Jurkat, Clone E6-1 (cell line): ENCODE results near the gene SULT2B1.

Experiments used
- DNase-seq: peaks from one replicate; pipeline ENCODE4 v3.0.0-alpha.2; 2011; ENCODE audit warnings: low read depth, low spot score
- H3K4me3 ChIP-seq: 2 replicates; pipeline ENCODE4 v1.5.1; 2011; ENCODE audit warnings: mild to moderate bottlenecking, low read length, control low read depth, moderate library complexity

SULT2B1 gene

DNA sequence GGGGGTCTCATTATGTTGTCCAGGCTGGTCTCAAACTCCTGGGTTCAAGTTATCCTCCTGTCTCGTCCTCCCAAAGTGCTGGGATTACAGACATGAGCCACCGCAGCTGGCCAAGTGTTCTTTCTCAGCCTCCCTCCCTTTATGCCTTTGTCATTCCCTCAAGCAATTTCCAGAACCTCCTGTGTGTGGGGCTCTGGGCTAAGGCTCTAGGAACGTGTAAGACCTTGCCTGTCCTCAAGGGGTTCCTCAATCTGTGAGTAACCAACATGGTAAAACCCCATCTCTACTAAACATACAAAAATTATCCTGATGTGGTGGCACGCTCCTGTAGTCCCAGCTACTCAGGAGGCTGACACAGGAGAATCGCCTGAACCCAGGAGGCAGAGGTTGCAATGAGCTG, 39.0 kb downstream of the SULT2B1 start:
- DNase-seq = no peak

DNA sequence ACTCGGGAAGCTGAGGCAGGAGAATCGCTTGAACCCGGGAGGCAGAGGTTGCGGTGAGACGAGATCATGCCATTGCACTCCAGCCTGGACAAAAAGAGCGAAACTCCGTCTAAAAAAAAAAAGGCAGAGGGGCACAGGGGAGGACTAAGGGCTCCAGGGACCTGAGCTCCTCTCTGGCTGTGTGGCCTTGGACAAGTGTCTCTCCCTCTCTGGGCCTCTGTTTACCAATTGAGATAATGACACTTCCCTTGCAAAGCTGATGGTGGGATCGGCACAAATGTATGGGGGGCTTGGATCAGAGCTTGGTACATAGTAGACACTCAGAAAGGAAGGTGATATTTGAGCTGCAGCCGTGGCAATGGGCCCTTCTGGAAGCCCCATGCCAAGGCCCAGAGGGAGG, 43.2 kb downstream of the SULT2B1 start:
- H3K4me3 ChIP-seq = no peak overlapping the region
- DNase-seq = no peak

More for the DNA sequence above, 39.0 kb downstream of the SULT2B1 start:
- no peak overlapping the region for H3K4me3 ChIP-seq

DNA sequence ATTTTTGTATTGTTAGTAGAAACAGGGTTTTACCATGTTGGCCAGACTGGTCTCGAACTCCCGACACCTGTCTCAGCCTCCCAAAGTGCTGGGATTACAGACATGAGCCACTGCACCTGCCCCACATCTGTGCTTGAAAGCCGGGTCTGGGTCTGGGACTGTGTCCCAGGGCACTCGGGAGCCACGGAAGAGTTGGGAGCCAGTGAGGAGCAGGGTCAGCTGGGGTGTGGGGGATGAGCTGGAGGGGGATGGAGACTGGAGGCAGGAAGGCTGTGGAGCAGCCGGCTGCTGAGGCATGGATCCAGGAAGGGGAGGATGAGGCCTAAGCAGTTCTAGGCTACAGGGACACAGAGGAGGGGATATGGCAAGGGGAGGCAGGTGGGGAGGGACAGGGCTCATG, 43.9 kb downstream of the SULT2B1 start:
- no peak for DNase-seq
- H3K4me3 ChIP-seq = no peak overlapping the region

DNA sequence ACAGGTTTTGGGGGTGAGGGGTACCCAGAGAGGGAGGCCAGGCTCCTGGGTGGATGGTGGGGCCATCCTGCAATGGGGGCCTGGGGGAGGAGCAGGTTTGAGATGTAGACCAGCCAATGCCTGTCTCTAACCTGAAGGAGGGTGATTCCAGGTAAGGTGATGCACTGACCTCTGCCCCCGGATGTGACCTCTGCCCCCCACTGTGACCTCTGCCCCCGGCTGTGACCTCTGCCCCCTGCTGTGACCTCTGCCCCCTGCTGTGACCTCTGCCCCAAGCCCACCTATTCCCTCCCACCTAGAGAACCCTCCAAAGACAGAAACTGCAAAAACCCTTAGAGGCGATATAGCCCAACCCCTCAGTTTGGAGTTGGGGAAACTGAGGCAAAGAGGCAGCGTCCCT, 44.3 kb downstream of the SULT2B1 start:
- no peak for DNase-seq

DNA sequence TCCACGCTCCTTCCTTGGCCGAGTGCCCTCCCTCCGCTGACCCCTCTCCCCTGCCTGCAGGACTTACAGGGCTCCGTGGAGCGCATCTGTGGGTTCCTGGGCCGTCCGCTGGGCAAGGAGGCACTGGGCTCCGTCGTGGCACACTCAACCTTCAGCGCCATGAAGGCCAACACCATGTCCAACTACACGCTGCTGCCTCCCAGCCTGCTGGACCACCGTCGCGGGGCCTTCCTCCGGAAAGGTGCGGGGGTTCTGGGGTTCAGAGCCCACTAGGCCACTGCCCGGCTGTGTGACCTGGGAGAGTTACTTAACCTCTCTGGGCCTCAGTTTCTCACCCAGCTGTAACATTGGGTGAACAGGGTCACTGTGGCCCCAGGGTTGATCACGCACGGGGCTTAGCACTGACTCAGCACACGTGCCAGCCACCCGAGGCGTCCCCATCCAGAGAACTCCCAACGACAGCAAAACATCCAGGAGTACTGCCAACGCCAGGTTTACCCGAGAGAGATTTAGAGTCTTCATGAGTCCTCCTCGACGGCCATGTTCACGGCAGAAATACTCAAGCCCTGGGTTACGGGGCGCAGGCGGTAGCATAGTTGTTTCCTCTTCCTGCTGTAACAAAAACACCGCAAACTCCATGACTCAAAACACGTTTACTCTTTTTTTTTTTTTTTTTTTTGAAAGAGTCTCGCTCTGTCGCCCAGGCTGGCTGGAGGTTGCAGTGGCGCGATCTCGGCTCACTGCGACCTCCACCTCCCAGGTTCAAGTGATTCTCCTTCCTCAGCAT, 44.9 kb downstream of the SULT2B1 start:
- no peak overlapping the region for H3K4me3 ChIP-seq
- DNase-seq = no peak

More for the DNA sequence above, 44.3 kb downstream of the SULT2B1 start:
- no peak overlapping the region for H3K4me3 ChIP-seq

DNA sequence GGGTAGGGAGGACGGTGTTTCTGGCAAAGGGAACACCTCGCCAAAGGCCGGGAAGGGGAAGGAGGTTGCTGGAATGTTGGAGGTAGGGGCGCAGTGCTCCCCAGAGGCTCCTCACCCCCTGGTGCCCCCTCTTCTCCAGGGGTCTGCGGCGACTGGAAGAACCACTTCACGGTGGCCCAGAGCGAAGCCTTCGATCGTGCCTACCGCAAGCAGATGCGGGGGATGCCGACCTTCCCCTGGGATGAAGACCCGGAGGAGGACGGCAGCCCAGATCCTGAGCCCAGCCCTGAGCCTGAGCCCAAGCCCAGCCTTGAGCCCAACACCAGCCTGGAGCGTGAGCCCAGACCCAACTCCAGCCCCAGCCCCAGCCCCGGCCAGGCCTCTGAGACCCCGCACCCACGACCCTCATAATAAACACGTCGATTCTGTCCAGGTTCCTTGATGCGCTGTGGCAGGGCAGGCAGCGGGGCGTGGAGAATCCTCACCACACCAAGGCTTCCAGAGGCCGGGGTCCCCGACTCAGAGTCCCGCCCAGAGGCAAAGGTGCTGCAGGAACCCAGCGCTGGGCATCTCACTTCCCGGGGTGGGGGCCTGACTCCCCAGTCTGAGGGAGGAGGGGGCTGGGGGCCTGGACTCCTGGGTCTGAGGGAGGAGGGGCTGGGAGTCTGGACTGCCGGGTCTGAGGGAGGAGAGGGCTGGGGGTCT, 47.2 kb downstream of the SULT2B1 start:
- no peak for DNase-seq
- H3K4me3 ChIP-seq = no peak overlapping the region

DNA sequence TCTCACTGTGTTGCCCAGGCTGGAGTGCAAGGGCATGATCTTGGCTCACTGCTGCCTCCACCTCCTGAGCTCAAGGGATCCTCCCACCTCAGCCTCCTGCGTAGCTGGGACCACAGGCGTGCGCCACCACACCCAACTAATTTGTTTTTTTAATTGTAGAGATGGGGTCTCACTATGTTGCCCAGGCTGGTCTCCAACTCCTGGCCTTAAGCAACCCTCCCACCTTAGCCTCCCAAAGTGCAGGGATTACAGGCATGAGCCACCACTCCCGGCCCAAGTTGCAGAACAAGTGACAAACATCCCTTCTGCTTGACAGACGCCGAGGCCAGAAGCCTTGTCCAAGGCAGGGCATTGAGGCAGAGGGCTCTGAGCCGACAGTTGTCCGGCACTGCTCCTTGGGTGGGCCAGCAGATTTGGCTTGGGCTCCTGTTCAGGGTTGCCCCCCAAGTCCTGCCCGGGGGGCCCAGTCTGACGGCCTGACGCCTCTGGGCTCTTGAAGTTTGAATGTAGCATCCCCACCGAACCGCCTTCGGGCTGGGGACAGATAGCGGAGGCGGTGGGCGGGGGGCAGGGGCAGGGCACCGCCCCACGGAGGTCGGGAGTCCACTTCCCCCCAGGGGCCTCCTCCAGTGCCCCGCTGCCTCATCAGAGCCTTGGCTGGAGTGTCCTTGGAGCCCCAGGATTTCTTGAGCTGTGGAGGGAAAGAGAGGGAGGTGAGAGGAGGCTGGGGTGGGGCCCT, 48.9 kb downstream of the SULT2B1 start:
- no peak overlapping the region for H3K4me3 ChIP-seq
- DNase-seq = no peak

DNA sequence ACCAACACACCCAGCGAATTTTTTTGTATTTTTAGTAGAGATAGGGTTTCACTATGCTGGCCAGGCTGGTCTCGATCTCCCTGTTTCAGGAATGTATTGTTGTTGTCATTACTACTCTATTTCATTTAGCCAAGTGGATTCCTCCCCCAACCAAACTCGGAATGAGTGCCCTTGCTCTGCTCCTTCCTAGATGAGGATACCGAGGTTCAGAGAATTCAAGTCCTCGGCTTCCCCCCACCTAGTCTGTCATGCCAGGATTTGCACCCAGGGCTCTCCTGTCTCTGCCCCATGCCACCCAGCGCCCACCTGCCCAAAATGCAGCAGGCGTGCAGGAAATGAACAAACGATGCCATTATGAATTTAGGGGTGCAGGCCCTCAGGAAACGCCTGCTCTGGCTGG, 51.0 kb downstream of the SULT2B1 start:
- DNase-seq = no peak

DNA sequence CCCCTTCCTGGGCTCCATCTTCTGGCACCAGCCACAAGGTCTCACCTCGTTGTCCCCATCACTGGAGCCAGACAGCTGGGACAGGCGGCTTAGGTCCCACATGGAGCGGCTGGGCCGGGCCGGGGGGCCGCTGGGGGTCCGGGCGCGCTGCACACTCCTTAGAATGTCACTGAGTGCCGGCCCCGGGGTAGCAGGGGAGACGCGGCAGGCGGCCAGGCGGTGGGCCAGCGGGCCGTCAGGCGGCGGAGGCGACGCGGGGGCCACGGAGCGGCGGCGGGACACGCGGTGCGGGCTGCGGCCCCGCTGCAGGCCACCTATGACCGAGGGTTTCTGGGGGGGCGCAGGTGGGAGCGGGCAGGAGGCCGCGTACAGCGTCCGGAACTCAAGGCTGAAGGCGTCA, 51.5 kb downstream of the SULT2B1 start:
- H3K4me3 ChIP-seq = no peak overlapping the region
- DNase-seq = no peak

More for the DNA sequence above, 51.0 kb downstream of the SULT2B1 start:
- H3K4me3 ChIP-seq = no peak overlapping the region

DNA sequence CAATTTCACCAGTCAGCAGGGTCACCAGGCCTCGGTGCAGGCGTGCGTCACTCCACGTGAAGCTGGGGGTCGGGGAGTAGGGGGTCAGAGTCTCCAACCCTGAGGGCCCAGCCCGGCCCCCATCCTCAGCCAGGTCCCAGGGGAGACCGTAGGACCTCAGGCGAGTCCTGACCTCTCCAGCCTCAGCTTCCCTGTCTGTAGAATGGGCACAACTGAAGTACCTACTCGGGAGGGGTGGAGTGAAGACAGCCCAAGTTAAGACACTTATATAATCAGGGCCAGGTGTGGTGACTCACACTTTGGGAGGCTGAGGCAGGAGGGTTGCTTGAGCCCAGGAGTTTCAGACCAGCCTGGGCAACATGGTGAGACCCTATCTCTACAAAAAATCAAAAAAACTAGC, 51.9 kb downstream of the SULT2B1 start:
- H3K4me3 ChIP-seq = no peak overlapping the region
- no peak for DNase-seq

DNA sequence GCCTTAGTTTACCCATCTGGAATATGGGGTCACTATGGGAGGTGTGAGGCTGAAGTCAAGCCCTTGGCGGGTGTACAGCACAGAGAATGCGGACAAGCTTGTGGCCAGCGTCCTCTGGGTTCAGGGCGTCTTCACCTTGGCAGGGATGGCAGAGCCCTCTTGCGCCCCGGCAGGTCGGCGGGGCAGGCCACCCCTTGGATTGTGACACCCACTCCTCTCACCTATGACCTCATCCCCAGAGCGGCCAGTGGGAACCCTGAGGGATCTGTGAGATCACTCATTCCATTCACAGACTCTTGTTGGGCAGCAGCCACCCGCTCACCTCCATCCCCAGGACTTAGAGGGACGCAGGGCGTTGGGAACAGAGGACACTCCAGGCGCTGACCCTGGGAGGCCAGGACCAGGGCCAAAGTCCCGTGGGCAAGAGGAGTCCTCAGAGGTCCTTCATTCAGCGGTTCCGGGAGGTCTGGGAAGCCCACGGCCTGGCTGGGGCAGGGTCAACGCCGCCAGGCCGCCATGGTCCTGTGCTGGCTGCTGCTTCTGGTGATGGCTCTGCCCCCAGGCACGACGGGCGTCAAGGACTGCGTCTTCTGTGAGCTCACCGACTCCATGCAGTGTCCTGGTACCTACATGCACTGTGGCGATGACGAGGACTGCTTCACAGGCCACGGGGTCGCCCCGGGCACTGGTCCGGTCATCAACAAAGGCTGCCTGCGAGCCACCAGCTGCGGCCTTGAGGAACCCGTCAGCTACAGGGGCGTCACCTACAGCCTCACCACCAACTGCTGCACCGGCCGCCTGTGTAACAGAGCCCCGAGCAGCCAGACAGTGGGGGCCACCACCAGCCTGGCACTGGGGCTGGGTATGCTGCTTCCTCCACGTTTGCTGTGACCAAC, 54.7 kb downstream of the SULT2B1 start, which contains the start of gene SPACA4:
TSS of gene SPACA4 (plus strand) at position 280 of the 896 bp plus-strand sequence. CDS start at position 517, 237 bp downstream.
- no peak within 1 kb of the TSS for H3K4me3 ChIP-seq
- DNase-seq = no peak

DNA sequence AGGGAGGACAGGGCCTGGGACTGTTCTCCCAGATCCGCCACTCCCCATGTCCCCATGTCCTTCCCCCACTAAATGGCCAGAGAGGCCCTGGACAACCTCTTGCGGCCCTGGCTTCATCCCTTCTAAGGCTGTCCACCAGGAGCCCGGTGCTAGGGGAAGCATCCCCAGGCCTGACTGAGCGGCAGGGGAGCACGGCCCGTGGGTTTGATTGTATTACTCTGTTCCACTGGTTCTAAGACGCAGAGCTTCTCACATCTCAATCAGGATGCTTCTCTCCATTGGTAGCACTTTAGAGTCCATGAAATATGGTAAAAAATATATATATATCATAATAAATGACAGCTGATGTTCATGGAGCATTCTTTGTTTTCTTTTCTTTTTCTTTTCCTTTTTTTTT, 55.4 kb downstream of the SULT2B1 start:
- H3K4me3 ChIP-seq = no peak overlapping the region
- DNase-seq = no peak

DNA sequence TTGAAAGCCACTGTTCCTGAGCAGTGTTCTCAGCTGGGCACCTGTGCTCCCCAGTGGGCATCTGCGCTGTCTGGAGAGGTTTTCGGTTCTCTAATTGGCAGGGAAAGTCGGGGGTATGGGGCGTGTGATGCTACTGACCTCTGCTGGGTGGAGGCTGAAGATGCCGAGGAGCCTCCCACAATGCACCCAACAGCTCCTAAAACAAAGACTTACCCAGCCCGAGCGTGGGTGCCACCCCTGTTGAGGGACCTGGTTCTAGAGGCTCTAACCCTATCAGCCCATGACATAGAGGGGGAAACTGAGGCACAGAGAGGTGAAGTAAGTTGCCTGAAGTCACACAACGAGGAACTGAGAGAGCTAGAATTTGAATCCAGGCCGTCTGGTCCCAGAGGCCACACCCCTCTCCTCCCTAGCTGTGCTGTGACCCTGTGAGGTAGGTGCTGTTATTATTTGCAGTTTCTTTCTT, 56.9 kb downstream of the SULT2B1 start:
- peak overlapping the region; percentile 5; the same call in 1 of the 2 replicates for H3K4me3 ChIP-seq
- peak; percentile 57 for DNase-seq

DNA sequence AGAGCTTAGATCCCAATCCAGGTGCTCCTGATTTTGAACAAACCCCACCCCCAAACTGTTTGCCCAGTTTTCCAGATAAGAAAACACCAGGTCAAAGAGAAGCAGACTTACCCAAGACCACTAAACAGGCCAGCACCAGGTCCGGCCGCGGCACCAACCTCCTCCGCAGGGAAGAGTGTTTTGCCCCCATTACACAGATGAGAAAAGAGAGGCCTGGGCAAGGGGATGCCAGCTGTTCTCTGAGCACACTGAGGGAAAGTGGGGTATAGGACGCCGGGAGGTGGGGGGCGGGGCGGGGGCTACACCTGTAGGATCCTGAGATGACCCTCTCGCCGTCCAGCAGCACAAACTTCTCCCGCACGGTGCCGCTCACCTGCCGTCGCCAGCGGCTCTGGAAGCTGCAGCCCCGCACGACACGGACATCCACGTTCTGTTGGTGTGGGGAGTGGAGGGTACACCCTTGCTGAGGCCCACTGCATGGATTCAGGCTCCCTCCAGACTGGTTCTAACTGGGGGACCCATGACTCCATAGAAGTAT, 57.7 kb downstream of the SULT2B1 start:
- DNase-seq = no peak
- H3K4me3 ChIP-seq = no peak overlapping the region

DNA sequence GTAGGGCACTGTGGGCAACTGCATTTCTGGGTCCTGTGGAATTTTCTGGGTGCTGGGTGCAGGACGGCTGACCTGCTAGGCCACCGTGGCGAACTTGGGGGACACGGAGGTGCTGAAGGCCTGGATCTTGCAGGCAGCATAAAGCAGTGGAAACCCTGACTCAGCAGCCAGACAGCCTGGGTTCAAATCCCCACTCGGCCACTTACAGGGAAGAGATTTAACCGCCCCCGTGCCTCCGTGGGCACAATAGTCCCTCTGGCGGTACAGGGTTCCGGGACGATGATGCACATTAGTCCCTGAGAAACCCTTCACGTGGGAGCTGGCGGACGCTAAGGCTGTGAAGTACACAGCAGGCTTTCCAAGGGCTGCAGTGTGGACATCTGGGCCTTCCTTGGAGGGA, 59.9 kb downstream of the SULT2B1 start:
- no peak for DNase-seq
- H3K4me3 ChIP-seq = no peak overlapping the region

DNA sequence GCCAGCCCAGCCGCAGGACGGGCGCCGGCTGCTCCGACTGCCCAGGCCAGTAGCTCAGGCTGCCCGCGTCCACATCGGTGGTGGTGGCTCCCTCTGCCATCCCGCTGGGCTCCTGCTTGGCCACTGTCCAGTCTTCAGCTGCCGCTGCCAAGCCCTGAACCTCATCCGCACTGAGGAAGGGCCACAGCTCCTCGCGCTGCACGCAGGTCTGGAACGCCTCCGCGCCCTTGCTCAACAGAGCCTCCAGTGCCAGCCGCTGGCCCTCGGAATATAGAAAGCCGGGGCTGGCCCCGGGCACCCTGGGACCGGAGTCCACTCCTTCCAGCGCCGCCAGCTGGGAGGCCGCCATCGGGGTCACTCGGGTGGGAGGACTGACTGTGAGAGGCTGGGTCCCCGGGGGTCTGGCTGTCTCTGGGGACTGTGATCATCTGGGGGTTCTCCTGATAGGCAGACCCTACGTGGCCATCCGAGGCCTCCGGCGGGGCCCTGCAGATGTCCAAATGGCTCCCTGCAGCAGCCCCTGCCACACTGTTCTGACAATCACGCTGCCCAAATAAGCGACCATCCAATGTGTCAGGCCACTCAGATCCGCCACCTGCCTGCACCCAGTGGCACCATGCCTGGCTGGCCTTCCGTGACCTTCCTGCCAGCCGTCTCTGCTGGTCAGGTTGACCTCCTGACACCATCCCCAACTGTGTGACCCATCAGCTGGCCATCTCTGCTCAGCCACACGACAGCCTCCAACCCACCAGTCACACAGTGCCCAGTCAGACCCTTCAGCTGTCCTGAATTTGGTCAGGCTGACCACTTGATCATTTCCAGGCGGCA, 61.3 kb downstream of the SULT2B1 start:
- no peak overlapping the region for H3K4me3 ChIP-seq
- no peak for DNase-seq

DNA sequence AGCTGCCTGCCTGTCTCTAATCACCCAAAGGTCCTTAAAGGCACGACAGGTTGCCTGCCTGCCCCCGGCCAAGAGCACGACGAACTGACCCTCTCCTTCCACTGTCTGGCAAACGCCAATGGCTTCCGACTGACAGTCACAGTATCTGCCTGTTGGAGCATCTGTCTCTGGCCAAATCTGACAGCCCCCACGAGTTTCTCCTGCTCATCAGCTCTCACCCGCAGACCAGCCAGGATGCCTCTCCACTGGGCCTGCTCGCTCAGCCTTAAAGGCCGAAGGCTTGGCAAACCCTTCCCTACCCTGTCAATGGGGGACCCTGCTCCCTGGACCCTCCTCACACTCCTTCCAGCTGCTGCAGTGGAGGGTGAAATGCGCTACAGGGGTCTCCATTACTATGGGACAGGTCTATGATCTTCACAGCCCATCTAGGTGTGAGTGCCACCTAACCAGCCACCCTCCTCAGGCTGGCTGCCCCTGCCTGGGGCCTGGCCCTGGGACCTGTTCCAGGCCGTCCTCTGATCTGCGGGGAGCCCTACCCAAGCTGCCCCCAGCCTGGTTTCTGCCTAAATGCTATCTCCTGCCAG, 62.0 kb downstream of the SULT2B1 start:
- DNase-seq = no peak
- no peak overlapping the region for H3K4me3 ChIP-seq
